Mesenchymal stem cell (in vitro differentiated cells and primary cell): ENCODE data around the gene XPR1.

Experiments
- DNase-seq: peaks from one replicate; pipeline ENCODE4 v3.0.0-alpha.2; 2013
- H2AFZ ChIP-seq: one replicate; pipeline ENCODE4 v1.6.1; 2013; ENCODE audit warnings: low read depth, mild to moderate bottlenecking, control low read depth, inconsistent platforms, low read length, moderate library complexity
- H2AK5ac ChIP-seq: 2 replicates; pipeline ENCODE4 v1.6.1; 2013; ENCODE audit warnings: low read length, moderate library complexity, mild to moderate bottlenecking, inconsistent platforms; ENCODE audit not compliant: severe bottlenecking
- H2BK120ac ChIP-seq: one replicate; pipeline ENCODE4 v1.6.1; 2013; ENCODE audit warnings: low read depth, mild to moderate bottlenecking, inconsistent platforms, low read length, moderate library complexity
- H2BK12ac ChIP-seq, 2 experiments: one replicate each; pipeline ENCODE4 v1.6.1; 2013; ENCODE audit warnings: inconsistent platforms in 2 of 2, low read length in 2 of 2, mild to moderate bottlenecking in 2 of 2, moderate library complexity in 2 of 2, control low read depth in 1 of 2
- H2BK15ac ChIP-seq: one replicate; pipeline ENCODE4 v1.6.1; 2013; ENCODE audit warnings: mild to moderate bottlenecking, low read depth, inconsistent platforms; ENCODE audit not compliant: poor library complexity, severe bottlenecking
- H2BK5ac ChIP-seq: 2 replicates; pipeline ENCODE4 v1.6.1; 2013; ENCODE audit warnings: low read depth, mild to moderate bottlenecking, low read length, control low read depth, inconsistent platforms; ENCODE audit not compliant: poor library complexity, severe bottlenecking
- H3K14ac ChIP-seq, 2 experiments: one replicate each; pipeline ENCODE4 v1.6.1; 2013; ENCODE audit warnings: inconsistent platforms in 2 of 2, low read length in 2 of 2, control low read depth in 1 of 2, mild to moderate bottlenecking in 1 of 2, moderate library complexity in 1 of 2
- H3K18ac ChIP-seq, 2 experiments: one replicate each; pipeline ENCODE4 v1.6.1; 2013; ENCODE audit warnings: inconsistent platforms in 2 of 2, low read length in 2 of 2, control low read depth in 1 of 2, low read depth in 1 of 2, mild to moderate bottlenecking in 1 of 2
- H3K23ac ChIP-seq, 2 experiments: one replicate each; pipeline ENCODE4 v1.6.1; 2013; ENCODE audit warnings: inconsistent platforms in 2 of 2, low read length in 2 of 2, mild to moderate bottlenecking in 2 of 2, moderate library complexity in 2 of 2, control low read depth in 1 of 2
- H3K27ac ChIP-seq: 2 replicates; pipeline ENCODE4 v1.5.1; 2013; ENCODE audit warnings: mild to moderate bottlenecking, moderate library complexity, low read length, control low read depth, inconsistent platforms; ENCODE audit not compliant: poor library complexity, severe bottlenecking
- H3K27me3 ChIP-seq, 2 experiments: 2 replicates each; pipeline versions ENCODE4 v1.6.1 to v1.7.0; 2013; ENCODE audit warnings: low read length in 2 of 2, mild to moderate bottlenecking in 2 of 2, moderate library complexity in 2 of 2, control low read depth in 1 of 2, inconsistent platforms in 1 of 2; ENCODE audit not compliant: control insufficient read depth in 1 of 2, insufficient read depth in 1 of 2
- H3K36me3 ChIP-seq, 2 experiments: 2 replicates each; pipeline versions ENCODE4 v1.6.1 to v1.7.0; 2013; ENCODE audit warnings: low read length in 2 of 2, control low read depth in 1 of 2, inconsistent platforms in 1 of 2, low read depth in 1 of 2, mild to moderate bottlenecking in 1 of 2; ENCODE audit not compliant: insufficient read depth in 2 of 2, control insufficient read depth in 1 of 2
- H3K4ac ChIP-seq, 2 experiments: one replicate each; pipeline ENCODE4 v1.6.1; 2013; ENCODE audit warnings: inconsistent platforms in 2 of 2, low read length in 2 of 2, mild to moderate bottlenecking in 2 of 2, moderate library complexity in 2 of 2, control low read depth in 1 of 2, low read depth in 1 of 2
- H3K4me1 ChIP-seq: 2 replicates; pipeline ENCODE4 v1.6.1; 2013; ENCODE audit warnings: low read depth, low read length, control low read depth; ENCODE audit not compliant: control insufficient read depth, insufficient read depth
- H3K4me2 ChIP-seq: 2 replicates; pipeline ENCODE4 v1.6.1; 2013; ENCODE audit warnings: low read length, mild to moderate bottlenecking, inconsistent platforms; ENCODE audit not compliant: poor library complexity, severe bottlenecking
- H3K4me3 ChIP-seq, 2 experiments: 2 replicates each; pipeline versions ENCODE4 v1.5.1 to v1.7.0; 2013; ENCODE audit warnings: low read length in 2 of 2, mild to moderate bottlenecking in 2 of 2, control low read depth in 1 of 2, low read depth in 1 of 2; ENCODE audit not compliant: insufficient read depth in 1 of 2
- H3K79me1 ChIP-seq: replicated peaks from 2 replicates; pipeline ENCODE4 v1.6.1; 2013; ENCODE audit warnings: mild to moderate bottlenecking, control low read depth, low read length, inconsistent platforms; ENCODE audit not compliant: poor library complexity, severe bottlenecking
- H3K9ac ChIP-seq: 2 replicates; pipeline ENCODE4 v1.7.0; 2013; ENCODE audit warnings: mild to moderate bottlenecking, low read length, moderate library complexity
- H3K9me3 ChIP-seq: 2 replicates; pipeline ENCODE4 v1.7.0; 2013; ENCODE audit warnings: mild to moderate bottlenecking, low read length; ENCODE audit not compliant: control insufficient read depth
- H4K8ac ChIP-seq: one replicate; pipeline ENCODE4 v1.6.1; 2013; ENCODE audit warnings: inconsistent platforms, mild to moderate bottlenecking, low read length, moderate library complexity
- H4K91ac ChIP-seq: one replicate; pipeline ENCODE4 v1.6.1; 2013; ENCODE audit warnings: mild to moderate bottlenecking, low read length, inconsistent platforms
- WGBS: methylation state at CpG from one replicate; pipeline ENCODE4 v1.1.7; 2013; ENCODE audit warnings: mixed read lengths; 5-methylcytosine and 5-hydroxymethylcytosine counted together

Gene XPR1

GRCh38 chr1:180632326-180633056 lies 669 bp downstream of the XPR1 start:
- no peak overlapping the region for H4K91ac ChIP-seq
- peak overlapping the region in 1 of 2 experiments; percentile 54 for H3K4ac ChIP-seq
- peak overlapping the region; percentile 42 for H3K27ac ChIP-seq
- no peak for DNase-seq
- peak overlapping the region; percentile 56 for H2BK15ac ChIP-seq
- H3K14ac ChIP-seq: peak overlapping the region in 1 of 2 experiments; percentile 97
- H3K4me2 ChIP-seq: peak overlapping the region; percentile 91
- H3K27me3 ChIP-seq: no peaks in the 10 kb centered on the region
- peak overlapping the region; percentile 93 for H3K9ac ChIP-seq
- no peak overlapping the region for H2BK5ac ChIP-seq
- H3K36me3 ChIP-seq: no peaks in the 10 kb centered on the region
- no peaks in the 10 kb centered on the region for H3K9me3 ChIP-seq
- peak overlapping the region; percentile 26 to 95 for H3K18ac ChIP-seq
- peaks cover 2% of the 10 kb centered on the region for H3K4me1 ChIP-seq
- whole genome bisulfite sequencing: 0% methylated on average over 7 of the region's 44 CpGs
- H4K8ac ChIP-seq: no peak overlapping the region
- no peak overlapping the region for H2BK120ac ChIP-seq
- peak overlapping the region; percentile 96 for H2AFZ ChIP-seq
- H2AK5ac ChIP-seq: no peak overlapping the region
- peak overlapping the region in 1 of 2 experiments; percentile 99 for H3K23ac ChIP-seq
- H2BK12ac ChIP-seq: peak overlapping the region in 1 of 2 experiments; percentile 94
- peak overlapping the region; percentile 81 to 94 for H3K4me3 ChIP-seq
- peaks cover 4% of the 10 kb centered on the region for H3K79me1 ChIP-seq

- Histone ChIP-seq H3K9me3 (no peaks in the 10 kb centered on the region), H2AFZ (no peak overlapping the region), H3K4me2 (no peak overlapping the region), H3K18ac (no peak overlapping the region), H3K79me1 (peaks cover 6% of the 10 kb centered on the region), H3K27ac (no peak overlapping the region), H2BK5ac (no peak overlapping the region), H3K9ac (peak overlapping the region; percentile 93), H3K4me1 (peaks cover 2% of the 10 kb centered on the region), H3K4me3 (peak overlapping the region in 1 of 2 experiments; percentile 94), H3K23ac (no peak overlapping the region), H3K14ac (no peak overlapping the region), H2BK15ac (no peak overlapping the region), H3K36me3 (no peaks in the 10 kb centered on the region), H2BK120ac (no peak overlapping the region), H3K27me3 (no peaks in the 10 kb centered on the region), H4K91ac (no peak overlapping the region), H4K8ac (no peak overlapping the region), H2BK12ac (no peak overlapping the region), H2AK5ac (no peak overlapping the region), H3K4ac (no peak overlapping the region)
- no peak for DNase-seq
- WGBS: 100% methylated on average over 2 of the region's 3 CpGs
These were observed 1.5 kb downstream of the XPR1 start for GRCh38 chr1:180633057-180634056.

DNA sequence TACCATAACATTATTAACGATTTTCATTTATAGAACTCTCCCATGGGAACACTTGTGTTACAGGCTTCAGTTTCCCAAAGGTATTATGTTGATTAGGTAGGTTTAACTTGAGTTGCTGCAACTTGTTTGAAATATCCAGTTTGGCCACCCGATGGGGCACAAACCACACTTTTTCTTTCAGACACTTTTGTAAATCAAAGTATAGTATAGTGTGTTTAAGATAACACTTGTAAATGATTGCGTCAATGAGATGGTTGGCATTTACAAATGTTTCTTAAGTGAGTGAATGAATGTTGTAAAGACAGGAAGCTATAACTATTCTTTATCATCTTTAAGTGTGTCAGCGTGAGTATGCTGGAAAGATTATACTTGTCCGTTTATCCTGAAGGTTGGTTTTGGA lies 4.3 kb downstream of the XPR1 start:
- peaks cover under 1% of the 10 kb centered on the region for H3K4me1 ChIP-seq
- no peak overlapping the region for H3K14ac ChIP-seq
- no peak overlapping the region for H4K91ac ChIP-seq
- no peak overlapping the region for H2BK120ac ChIP-seq
- no peak overlapping the region for H3K23ac ChIP-seq
- H3K4ac ChIP-seq: no peak overlapping the region
- DNase-seq: peak; percentile 50
- no peak overlapping the region for H3K27ac ChIP-seq
- WGBS: 81% methylated on average over 3 of the region's 5 CpGs
- H3K9me3 ChIP-seq: no peaks in the 10 kb centered on the region
- H3K9ac ChIP-seq: no peak overlapping the region
- no peak overlapping the region for H4K8ac ChIP-seq
- H2AK5ac ChIP-seq: no peak overlapping the region
- no peak overlapping the region for H3K18ac ChIP-seq
- no peak overlapping the region for H2AFZ ChIP-seq
- H3K27me3 ChIP-seq: no peaks in the 10 kb centered on the region
- no peaks in the 10 kb centered on the region for H3K36me3 ChIP-seq
- H2BK5ac ChIP-seq: no peak overlapping the region
- no peak overlapping the region for H2BK15ac ChIP-seq
- H3K79me1 ChIP-seq: peaks cover 7% of the 10 kb centered on the region
- H2BK12ac ChIP-seq: no peak overlapping the region
- H3K4me3 ChIP-seq: no peak overlapping the region
- H3K4me2 ChIP-seq: no peak overlapping the region

GRCh38 chr1:180639871-180640270 lies 8.0 kb downstream of the XPR1 start:
- no peaks in the 10 kb centered on the region for H3K36me3 ChIP-seq
- H2BK15ac ChIP-seq: no peak overlapping the region
- no peak overlapping the region for H2BK5ac ChIP-seq
- no peak overlapping the region for H3K27ac ChIP-seq
- H2BK12ac ChIP-seq: no peak overlapping the region
- no peak overlapping the region for H3K23ac ChIP-seq
- no peaks in the 10 kb centered on the region for H3K27me3 ChIP-seq
- no peak overlapping the region for H3K18ac ChIP-seq
- no peak overlapping the region for H3K4me3 ChIP-seq
- no peak overlapping the region for H2AK5ac ChIP-seq
- H4K91ac ChIP-seq: no peak overlapping the region
- no peak overlapping the region for H3K4ac ChIP-seq
- H2AFZ ChIP-seq: no peak overlapping the region
- DNase-seq: no peak
- no peaks in the 10 kb centered on the region for H3K4me1 ChIP-seq
- H3K14ac ChIP-seq: no peak overlapping the region
- peaks cover 14% of the 10 kb centered on the region for H3K79me1 ChIP-seq
- no peaks in the 10 kb centered on the region for H3K9me3 ChIP-seq
- H3K9ac ChIP-seq: no peak overlapping the region
- no peak overlapping the region for H4K8ac ChIP-seq
- no peak overlapping the region for H3K4me2 ChIP-seq
- H2BK120ac ChIP-seq: no peak overlapping the region
